ENCODE results near the gene SLC22A23. TPM values are rescaled to one million over a fixed set of nuclear protein-coding genes. Genes with fewer than 3 reads are reported as not detected.

SLC22A23 gene
- total RNA-seq, 1 donor from 2014 or later, result 14.6 TPM

DNA sequence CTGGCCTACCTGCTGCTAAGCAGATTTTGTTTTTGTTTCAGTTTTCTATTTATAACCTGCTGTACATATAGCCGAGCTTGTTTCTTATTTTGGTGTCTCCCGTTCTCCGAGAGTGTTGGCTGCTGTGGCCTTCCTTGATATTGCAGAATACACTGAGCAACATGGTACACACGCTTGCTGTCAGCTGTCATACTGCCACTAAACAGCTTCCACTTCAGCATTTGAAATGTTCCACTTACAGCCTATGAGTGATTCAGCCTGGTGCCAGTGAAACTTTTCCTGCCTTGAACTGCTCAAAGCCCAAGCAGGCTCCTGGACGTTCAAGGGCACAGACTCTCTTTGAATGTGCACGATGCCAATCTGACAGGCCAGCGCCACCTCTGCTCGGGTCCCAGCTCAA lies 111.0 kb downstream of the SLC22A23 start:
- H3K4me3 Mint-ChIP-seq, result peak overlapping the region; percentile 10
- no peaks in the 10 kb centered on the region for H3K36me3 Mint-ChIP-seq (ENCODE audit: low read depth)
- H3K27me3 Mint-ChIP-seq (ENCODE audit: low read depth), result no peaks in the 10 kb centered on the region
- peaks cover 88% of the 10 kb centered on the region for H3K4me1 Mint-ChIP-seq
- DNase-seq (ENCODE audit: low read depth, low spot score), result no peak
- TF ChIP-seq, protein P1, sequence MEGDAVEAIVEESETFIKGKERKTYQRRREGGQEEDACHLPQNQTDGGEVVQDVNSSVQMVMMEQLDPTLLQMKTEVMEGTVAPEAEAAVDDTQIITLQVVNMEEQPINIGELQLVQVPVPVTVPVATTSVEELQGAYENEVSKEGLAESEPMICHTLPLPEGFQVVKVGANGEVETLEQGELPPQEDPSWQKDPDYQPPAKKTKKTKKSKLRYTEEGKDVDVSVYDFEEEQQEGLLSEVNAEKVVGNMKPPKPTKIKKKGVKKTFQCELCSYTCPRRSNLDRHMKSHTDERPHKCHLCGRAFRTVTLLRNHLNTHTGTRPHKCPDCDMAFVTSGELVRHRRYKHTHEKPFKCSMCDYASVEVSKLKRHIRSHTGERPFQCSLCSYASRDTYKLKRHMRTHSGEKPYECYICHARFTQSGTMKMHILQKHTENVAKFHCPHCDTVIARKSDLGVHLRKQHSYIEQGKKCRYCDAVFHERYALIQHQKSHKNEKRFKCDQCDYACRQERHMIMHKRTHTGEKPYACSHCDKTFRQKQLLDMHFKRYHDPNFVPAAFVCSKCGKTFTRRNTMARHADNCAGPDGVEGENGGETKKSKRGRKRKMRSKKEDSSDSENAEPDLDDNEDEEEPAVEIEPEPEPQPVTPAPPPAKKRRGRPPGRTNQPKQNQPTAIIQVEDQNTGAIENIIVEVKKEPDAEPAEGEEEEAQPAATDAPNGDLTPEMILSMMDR (conservative IDR thresholded peaks at IDR 0.05), result no peak
- no peak overlapping the region for H3K27ac Mint-ChIP-seq (ENCODE audit: unreplicated experiment)
- H3K9me3 Mint-ChIP-seq, result peaks cover 3% of the 10 kb centered on the region

DNA sequence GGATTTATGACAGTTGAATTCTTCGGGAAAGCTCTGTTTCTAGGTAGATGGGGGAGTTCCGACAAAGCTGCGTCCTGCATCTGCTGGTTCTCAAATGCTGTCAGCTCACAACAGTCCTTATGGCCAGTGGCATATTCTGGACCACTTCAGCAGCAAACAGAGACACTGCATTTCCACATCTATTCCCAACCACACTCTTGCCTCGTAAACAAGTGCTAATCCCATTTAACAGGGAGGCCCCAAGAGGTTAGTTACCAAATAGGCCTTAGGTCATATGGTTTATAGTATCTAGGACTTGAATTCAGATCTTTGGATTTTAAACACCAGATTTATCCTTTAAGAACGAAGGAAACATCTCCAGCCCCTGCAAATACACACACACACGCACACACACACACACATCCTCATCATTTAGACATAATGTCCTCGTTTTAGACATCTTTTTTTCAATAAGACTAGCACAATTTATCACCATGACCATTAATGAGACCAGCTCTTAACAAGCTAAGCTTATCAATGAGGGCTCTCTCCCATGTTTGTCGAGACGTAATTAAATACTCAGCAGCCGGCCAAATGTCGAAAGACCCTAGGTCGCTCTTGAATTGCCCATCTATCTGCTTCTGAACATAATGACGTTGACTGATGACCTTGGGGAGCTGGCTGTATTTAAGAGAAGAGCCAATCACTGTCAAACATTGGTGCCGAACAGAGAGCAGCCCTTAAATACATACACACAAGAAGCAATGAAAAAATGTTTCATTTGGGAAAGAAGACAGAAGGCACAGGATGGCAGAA lies 113.6 kb downstream of the SLC22A23 start:
- no peaks in the 10 kb centered on the region for H3K9me3 Mint-ChIP-seq
- H3K27me3 Mint-ChIP-seq (ENCODE audit: low read depth), result no peaks in the 10 kb centered on the region
- TF ChIP-seq, protein P1 (conservative IDR thresholded peaks at IDR 0.05), result no peak
- peak overlapping the region; percentile 85 for H3K27ac Mint-ChIP-seq (ENCODE audit: unreplicated experiment)
- DNase-seq (ENCODE audit: low read depth, low spot score), result no peak
- H3K4me1 Mint-ChIP-seq, result peaks cover 88% of the 10 kb centered on the region
- peak overlapping the region; percentile 4 for H3K4me3 Mint-ChIP-seq
- no peaks in the 10 kb centered on the region for H3K36me3 Mint-ChIP-seq (ENCODE audit: low read depth)

DNA sequence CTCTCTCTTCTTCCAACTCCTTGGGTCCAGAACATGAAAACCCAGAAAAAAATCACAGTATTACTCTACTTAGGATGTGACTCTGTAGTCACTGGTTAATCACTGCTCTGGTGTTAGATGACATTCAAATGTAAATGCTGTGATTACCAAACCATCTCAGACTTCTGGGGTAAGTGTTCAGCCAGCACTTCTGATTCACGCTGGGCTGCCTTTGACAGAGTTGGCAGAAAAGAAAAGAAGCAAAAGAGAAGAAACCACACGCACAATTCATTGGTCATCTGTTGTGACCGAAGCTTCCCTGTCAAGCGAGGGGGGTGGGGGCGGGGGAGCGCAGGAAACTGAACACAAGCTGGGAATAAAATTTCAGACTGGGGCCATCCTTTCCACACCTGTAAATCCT lies 115.4 kb downstream of the SLC22A23 start:
- no peaks in the 10 kb centered on the region for H3K36me3 Mint-ChIP-seq (ENCODE audit: low read depth)
- DNase-seq (ENCODE audit: low read depth, low spot score), result no peak
- peaks cover 89% of the 10 kb centered on the region for H3K4me1 Mint-ChIP-seq
- H3K4me3 Mint-ChIP-seq, result peak overlapping the region; percentile 45
- H3K27ac Mint-ChIP-seq (ENCODE audit: unreplicated experiment), result peak overlapping the region; percentile 14
- H3K27me3 Mint-ChIP-seq (ENCODE audit: low read depth), result no peaks in the 10 kb centered on the region
- no peaks in the 10 kb centered on the region for H3K9me3 Mint-ChIP-seq
- TF ChIP-seq, protein P1 (conservative IDR thresholded peaks at IDR 0.05), result no peak

DNA sequence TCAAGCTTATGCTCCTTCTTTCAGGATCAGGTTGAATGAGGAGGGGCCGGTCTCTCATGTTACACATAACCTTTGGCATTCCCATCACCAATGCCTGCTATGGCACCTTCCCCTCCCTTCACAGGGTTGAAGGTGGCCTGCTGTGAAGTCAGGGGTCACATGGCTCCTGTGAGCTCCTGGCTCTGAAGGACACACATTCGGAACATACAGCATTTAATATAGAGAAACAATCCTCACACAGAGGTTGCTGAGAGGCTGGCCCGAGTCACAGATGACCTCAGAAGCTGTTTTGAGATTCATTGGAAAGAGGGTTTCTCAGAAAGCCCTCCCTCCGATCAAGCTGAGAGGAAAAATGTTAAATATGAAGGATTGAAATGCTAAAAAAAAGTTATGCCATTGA lies 116.0 kb downstream of the SLC22A23 start:
- Mint-ChIP-seq H3K27ac (ENCODE audit: unreplicated experiment) (peak overlapping the region; percentile 19), H3K4me1 (peaks cover 87% of the 10 kb centered on the region)
- TF ChIP-seq, protein P1 (conservative IDR thresholded peaks at IDR 0.05), result no peak

DNA sequence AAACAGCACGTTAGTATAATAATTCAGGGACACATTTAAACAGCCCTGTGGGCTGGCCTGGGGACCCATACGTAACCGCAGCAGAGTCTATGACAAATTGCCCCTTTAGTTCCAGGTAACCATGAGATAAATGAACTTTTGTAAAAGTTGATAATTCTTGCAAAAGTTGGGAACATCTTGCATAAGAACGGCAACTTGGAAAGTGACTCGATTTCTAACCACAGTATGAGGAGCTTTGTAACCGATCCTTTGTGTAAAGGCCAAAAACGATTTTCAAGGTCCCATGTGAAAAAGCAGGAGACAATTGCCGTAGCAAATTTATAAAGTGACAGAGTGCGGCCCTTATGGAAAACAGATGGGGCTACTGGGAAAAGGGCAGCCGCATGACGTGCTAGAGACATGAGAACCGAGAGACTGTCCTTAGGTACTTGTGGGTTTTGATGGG lies 116.5 kb downstream of the SLC22A23 start:
- TF ChIP-seq, protein P1 (conservative IDR thresholded peaks at IDR 0.05), result no peak
- Mint-ChIP-seq H3K4me3 (peak overlapping the region; percentile 33), H3K4me1 (peaks cover 85% of the 10 kb centered on the region)

More for the DNA sequence above, 116.0 kb downstream of the SLC22A23 start:
- no peaks in the 10 kb centered on the region for H3K9me3 Mint-ChIP-seq
- H3K4me3 Mint-ChIP-seq, result peak overlapping the region; percentile 33
- DNase-seq (ENCODE audit: low read depth, low spot score), result no peak
- H3K36me3 Mint-ChIP-seq (ENCODE audit: low read depth), result no peaks in the 10 kb centered on the region
- no peaks in the 10 kb centered on the region for H3K27me3 Mint-ChIP-seq (ENCODE audit: low read depth)

More for the DNA sequence above, 116.5 kb downstream of the SLC22A23 start:
- DNase-seq (ENCODE audit: low read depth, low spot score), result no peak
- Mint-ChIP-seq H3K27me3 (ENCODE audit: low read depth) (no peaks in the 10 kb centered on the region), H3K9me3 (no peaks in the 10 kb centered on the region), H3K27ac (ENCODE audit: unreplicated experiment) (peak overlapping the region; percentile 40), H3K36me3 (ENCODE audit: low read depth) (no peaks in the 10 kb centered on the region)
